Hematopoietic multipotent progenitor cell treated with erythropoietin and hydrocortisone succinate and interleukin-3 and kit ligand, for 17 days (in vitro differentiated cells): ENCODE data around the gene CCDC66.

Experiments
- DNase-seq: peaks from one replicate; pipeline ENCODE4 v3.0.0-alpha.2; 2015; ENCODE audit warnings: low spot score

Gene CCDC66

GRCh38 chr3:56622381-56622780 is 65.4 kb downstream of the CCDC66 start:
- no peak for DNase-seq

GRCh38 chr3:56624725-56625124 is 67.8 kb downstream of the CCDC66 start:
- DNase-seq = no peak

- no peak for DNase-seq
These were observed 72.1 kb downstream of the CCDC66 start for GRCh38 chr3:56629047-56629446.

DNA sequence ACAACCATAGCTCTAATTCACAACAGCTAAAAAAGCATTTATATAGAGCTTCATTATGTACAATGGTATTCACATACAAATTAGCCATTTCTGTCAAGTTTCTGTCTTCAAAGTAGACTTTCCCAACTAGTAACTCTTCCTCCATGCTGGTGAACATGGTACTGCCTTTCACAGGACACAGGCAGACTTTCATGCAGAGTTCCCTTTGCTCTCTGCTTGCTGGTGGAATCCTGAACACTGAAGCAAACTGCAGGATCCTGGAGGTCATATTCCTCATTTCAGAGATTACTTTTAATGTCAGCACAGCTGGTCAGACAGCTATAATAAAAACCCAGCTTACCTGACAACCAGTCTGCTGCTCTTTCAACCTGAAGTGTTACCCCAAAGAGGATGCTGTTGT is 72.5 kb downstream of the CCDC66 start:
- DNase-seq = no peak

- no peak for DNase-seq
These were observed 74.0 kb downstream of the CCDC66 start for GRCh38 chr3:56630966-56631365.

GRCh38 chr3:56633181-56633580 is 76.2 kb downstream of the CCDC66 start:
- no peak for DNase-seq

GRCh38 chr3:56633602-56634535 is 76.9 kb downstream of the CCDC66 start:
- no peak for DNase-seq

- DNase-seq = no peak
These were observed 88.4 kb downstream of the CCDC66 start for GRCh38 chr3:56645407-56645806.

- DNase-seq = no peak
These were observed 97.5 kb downstream of the CCDC66 start for GRCh38 chr3:56654460-56654859.

DNA sequence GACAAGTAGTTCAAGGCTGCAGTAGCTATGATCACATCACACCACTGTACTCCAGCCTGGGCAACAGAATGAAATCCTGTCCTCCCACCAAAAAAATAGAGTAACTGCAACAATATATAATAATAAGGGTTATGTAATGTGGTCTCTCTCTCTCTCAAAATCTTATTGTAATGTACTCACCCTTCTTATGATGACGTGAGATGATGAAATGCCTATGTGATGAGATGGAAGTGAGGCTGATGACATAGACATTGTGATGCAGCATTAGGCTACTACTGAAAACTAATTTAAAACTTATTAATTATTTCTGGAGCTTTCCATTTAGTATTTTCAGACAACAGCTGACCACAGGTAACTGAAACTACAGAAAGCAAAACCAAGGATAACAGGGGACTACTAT is 98.7 kb downstream of the CCDC66 start:
- DNase-seq = no peak

DNA sequence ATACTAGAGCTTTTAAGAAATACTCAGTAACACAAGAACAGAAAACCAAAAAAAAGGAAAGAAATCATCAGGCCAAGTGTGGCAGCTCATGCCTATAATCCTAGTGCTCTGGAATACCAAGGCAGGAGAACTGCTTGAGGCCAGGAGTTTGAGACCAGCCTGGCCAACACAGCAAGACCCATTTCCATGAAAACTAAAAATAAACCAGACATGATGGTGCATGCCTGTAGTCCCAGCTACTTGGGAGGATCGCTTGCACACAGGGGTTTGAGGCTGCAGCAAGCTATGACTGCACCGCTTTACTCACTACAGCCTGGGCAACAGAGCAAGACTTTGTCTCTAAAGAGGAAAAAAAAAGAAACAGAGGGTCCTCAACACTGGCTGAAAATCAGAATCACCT is 107.8 kb downstream of the CCDC66 start:
- no peak for DNase-seq

GRCh38 chr3:56667973-56668579 is 111.1 kb downstream of the CCDC66 start:
- no peak for DNase-seq
